Measurements from ENCODE around the gene FAM114A1.

DNA sequence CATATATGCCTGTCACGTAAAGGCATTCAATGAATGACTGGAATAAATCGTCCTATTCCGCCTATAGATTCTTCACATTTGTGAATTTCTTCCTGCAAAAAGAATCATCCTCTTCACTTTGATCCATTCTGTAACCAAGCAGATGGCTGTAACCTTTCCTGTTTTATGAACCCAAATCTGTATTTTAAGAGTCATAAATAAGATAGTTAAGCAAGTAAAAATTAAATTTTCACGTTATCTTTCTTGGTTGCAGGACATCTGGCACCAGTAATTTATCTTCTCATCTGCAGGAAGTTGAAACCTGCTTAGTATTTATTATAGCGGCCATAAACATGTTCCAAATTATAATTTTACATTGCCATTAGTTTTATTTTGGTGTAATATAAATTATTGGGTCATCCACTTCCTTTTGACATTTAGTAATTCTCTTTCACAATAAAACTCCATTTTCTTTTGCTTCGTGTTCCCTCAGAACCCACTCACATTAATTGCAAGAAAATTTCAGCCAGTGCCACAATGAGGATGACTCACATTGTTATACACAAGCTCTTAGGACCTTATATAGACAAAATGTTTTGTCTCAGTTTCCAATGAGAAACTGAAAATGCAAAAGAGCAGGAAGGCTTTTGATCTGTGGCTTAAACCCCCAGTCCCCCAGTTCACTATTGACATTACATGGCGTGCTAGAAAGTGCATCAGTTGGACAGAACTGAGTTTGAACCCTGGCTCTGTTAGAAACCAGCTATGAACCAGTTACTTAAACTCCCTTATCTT lies 113.5 kb downstream of the FAM114A1 start:
- TF ChIP-seq, protein P1, sequence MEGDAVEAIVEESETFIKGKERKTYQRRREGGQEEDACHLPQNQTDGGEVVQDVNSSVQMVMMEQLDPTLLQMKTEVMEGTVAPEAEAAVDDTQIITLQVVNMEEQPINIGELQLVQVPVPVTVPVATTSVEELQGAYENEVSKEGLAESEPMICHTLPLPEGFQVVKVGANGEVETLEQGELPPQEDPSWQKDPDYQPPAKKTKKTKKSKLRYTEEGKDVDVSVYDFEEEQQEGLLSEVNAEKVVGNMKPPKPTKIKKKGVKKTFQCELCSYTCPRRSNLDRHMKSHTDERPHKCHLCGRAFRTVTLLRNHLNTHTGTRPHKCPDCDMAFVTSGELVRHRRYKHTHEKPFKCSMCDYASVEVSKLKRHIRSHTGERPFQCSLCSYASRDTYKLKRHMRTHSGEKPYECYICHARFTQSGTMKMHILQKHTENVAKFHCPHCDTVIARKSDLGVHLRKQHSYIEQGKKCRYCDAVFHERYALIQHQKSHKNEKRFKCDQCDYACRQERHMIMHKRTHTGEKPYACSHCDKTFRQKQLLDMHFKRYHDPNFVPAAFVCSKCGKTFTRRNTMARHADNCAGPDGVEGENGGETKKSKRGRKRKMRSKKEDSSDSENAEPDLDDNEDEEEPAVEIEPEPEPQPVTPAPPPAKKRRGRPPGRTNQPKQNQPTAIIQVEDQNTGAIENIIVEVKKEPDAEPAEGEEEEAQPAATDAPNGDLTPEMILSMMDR (IDR thresholded peaks at IDR 0.05), result no peak
- TF ChIP-seq, protein P2, sequence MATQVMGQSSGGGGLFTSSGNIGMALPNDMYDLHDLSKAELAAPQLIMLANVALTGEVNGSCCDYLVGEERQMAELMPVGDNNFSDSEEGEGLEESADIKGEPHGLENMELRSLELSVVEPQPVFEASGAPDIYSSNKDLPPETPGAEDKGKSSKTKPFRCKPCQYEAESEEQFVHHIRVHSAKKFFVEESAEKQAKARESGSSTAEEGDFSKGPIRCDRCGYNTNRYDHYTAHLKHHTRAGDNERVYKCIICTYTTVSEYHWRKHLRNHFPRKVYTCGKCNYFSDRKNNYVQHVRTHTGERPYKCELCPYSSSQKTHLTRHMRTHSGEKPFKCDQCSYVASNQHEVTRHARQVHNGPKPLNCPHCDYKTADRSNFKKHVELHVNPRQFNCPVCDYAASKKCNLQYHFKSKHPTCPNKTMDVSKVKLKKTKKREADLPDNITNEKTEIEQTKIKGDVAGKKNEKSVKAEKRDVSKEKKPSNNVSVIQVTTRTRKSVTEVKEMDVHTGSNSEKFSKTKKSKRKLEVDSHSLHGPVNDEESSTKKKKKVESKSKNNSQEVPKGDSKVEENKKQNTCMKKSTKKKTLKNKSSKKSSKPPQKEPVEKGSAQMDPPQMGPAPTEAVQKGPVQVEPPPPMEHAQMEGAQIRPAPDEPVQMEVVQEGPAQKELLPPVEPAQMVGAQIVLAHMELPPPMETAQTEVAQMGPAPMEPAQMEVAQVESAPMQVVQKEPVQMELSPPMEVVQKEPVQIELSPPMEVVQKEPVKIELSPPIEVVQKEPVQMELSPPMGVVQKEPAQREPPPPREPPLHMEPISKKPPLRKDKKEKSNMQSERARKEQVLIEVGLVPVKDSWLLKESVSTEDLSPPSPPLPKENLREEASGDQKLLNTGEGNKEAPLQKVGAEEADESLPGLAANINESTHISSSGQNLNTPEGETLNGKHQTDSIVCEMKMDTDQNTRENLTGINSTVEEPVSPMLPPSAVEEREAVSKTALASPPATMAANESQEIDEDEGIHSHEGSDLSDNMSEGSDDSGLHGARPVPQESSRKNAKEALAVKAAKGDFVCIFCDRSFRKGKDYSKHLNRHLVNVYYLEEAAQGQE (IDR thresholded peaks at IDR 0.05; ENCODE audit: insufficient read depth in 1 of 2, low read depth in 2 of 2, low read length in 1 of 2), result no peak
- no peak for TF ChIP-seq SIN3A (IDR thresholded peaks at IDR 0.05; ENCODE audit: borderline replicate concordance, insufficient read depth, low read depth, low read length)
